GM18498 (cell line): ENCODE results near the gene CLBA1.

Source experiments
- ATAC-seq: cut with Tn5 transposase; IDR thresholded peaks from one replicate; pipeline ENCODE4 v1.9.1; 2021; ENCODE audit warnings: mild to moderate bottlenecking, moderate library complexity; ENCODE audit not compliant: unreplicated experiment

Gene CLBA1

GRCh38 chr14:104968541-104969401 lies 16.8 kb upstream of the CLBA1 start:
- ATAC-seq, result no peak

GRCh38 chr14:104969741-104970230 lies 15.8 kb upstream of the CLBA1 start:
- ATAC-seq, result no peak

DNA sequence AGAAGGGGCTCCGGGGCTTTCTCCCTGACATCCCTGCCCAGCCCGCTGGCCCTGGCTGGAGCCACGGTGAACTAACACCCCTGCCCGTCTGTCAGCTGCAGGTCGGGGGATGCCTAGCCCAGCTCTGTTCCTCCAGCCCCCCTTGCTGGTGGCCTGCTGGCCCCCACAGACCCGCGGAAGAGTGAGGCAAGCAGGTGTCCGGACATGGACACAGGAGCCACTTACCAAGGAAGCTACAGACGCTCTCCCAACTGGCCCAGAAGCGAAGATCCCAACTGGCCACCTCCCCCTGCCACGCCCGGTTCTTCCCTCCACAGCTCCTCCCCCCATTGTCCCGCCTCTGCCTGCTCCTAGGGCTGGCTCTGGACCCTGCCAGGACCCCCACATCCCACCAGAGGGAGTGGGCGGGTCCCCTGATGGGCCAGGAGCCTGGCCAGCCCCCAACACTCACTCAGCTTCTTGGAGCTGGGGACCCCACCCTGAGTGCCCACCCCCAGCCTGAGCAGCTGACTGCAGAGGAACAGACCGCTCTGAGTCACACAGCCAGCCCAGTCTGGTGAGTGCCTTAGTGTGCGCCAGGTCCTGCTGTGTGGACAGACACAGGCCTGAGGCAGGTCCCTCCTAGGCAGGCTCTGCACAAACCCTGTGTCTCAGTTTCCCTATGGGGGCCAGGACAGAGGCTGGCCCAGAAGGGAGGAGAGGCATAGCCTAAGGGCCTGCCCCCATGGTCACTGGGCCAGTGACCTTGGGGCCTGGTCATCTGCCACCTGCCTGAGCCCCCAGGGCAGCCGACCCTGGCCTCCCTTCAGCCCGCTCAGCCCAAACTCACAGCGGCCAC lies 15.1 kb upstream of the CLBA1 start:
- no peak for ATAC-seq

DNA sequence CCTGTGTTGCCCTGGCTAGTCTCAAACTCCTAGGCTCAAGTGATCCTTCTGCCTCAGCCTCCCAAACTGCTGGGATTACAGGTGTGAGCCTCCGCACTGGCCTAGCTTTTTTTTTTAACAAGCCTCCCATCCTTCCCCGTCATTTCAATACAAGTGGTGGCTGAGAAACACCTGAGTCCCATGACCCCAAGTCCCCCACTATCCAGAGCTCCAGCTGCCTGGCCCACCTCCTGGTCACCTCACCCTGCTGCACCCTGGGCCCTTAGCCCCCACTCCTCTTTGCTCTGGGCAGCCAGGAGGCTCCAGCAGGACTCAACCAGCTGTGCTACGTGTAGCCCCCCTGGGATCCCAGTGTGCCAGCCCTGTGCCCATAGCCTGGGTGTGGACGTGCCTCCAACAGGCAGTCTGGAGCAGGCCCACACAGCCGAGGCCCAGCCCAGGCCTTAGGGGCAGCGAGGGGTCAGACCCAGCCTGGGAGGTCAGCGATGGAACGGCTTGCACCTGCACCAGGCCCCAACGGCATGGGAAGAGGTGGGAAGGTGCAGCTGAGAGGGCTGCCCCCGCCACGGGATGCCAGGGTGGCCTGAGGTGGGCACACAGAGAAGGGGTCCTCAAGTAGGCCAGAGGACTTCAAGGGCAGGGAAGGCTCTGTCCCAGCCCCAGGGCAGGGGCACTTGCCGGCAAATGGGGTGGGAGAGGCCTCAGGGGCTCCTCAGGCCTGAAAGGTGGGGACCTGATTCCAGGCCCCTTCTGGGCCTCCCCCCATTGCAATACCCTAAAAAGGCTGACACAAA lies 13.9 kb upstream of the CLBA1 start:
- no peak for ATAC-seq

GRCh38 chr14:104972301-104973134 lies 13.1 kb upstream of the CLBA1 start:
- no peak for ATAC-seq

GRCh38 chr14:104973135-104973384 lies 12.5 kb upstream of the CLBA1 start:
- ATAC-seq, result no peak

DNA sequence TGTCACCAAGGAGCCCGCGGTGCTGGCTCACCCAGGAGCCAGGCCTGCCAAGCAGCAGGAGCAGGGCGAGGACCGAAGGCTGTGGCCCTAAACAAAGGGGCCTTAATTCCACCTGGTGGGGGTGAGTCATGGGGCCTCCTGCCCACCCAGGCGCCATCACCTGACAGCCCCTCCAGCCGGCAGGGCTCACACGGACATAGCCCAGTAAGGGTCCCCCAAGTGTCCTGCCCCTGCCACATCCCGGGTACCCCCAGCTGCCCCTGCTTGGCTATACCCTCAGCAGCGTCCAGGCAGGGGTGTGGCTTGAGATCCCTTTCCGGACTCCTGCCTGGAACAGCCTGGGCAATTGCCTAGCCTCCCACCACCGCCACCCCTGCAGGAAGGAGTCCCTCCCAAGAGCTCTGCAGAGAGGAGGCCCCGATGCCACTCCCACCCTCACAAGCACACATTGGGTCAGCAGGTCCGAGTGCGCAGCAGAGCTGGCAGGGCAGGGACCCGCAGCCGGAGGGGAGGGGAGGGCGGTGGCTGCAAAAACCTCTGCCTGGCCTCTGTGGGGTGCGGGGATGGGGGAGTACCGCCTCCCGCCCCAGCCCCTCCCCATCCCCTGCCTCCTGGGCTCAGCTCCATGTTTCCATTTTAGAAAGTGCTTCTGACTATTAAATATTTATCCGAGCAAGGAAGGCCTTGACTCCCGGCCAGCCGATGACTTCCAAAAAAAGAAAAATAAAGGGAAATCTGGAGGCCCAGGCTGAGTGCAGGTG lies 12.0 kb upstream of the CLBA1 start:
- ATAC-seq, result no peak

- no peak for ATAC-seq
Measured at GRCh38 chr14:104974146-104974541, 11.4 kb upstream of the CLBA1 start.

DNA sequence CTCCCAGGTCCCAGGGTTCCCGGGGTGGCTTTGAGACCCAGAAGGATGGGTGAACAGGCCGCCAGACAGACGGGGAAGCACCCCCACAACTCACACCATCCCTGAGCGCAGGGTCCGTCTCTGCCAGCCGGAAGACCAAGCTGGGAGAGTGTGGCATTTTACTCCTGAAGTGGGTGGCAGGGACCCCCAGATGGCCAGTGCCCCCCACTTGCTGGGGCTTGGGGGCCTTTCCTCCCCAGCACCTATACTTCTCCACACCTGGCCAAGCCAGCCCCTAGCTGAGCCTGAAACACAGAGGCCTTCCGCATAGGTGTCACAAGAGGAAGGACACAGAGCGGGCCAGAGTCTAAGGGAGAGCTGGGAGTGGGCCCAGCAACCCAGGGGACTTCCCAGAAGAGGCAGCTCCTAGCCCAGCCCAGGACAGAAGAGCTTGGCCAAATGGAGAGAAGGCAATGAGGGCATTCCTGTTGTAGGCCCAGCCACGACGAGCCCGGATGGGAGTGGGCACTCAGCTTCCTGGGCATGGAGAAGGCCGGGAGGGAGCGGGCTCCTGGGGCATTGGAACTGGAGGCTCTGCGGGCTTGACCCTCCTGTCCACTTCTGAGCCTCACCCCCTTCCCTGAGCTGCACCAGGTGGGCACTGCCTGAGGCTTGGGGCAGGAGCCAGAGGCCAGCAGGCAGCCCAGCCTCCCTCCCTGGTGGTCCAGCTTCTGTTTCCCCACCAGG lies 10.8 kb upstream of the CLBA1 start:
- no peak for ATAC-seq

- no peak for ATAC-seq
Measured at GRCh38 chr14:104975481-104976197, 9.9 kb upstream of the CLBA1 start.

DNA sequence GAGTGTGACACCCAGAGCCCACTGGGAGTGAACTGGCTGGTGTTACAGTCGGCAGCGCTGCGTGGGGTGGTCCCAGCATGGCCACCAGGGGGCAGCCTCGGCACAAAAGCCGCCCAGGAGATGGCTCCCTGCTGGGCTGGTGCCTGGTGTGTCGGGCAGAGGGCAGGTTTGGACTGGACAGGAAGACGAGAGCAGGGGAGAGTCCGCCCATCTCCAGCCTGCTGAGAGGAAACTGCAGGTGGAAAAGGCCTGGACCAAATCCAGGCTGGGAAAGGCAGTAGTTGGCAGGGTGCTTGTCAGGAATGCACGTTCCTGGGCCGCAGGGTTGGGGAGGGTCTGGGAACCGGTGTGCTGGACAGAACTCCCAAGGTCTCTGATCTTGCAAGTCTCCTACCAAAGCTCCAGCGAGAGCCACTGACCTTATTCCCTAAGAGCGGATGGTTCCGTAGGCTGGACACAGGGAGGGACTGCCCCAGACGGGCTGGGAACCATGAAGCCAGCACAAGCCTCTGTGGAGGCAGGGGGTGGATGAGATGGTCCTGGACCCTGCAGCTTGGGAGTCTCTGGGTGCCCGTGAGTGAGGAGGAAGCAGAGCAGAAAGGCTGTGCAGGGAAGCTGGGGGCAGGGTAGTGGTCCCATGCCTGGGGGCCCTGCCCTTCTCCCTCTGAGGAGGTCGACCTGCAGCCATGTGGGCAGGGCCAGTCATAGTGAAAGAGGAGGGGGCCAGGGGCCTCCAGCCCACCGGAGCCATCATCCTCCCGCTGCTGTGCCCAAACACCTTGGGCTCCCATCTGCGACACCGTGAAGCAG lies 9.2 kb upstream of the CLBA1 start:
- no peak for ATAC-seq

DNA sequence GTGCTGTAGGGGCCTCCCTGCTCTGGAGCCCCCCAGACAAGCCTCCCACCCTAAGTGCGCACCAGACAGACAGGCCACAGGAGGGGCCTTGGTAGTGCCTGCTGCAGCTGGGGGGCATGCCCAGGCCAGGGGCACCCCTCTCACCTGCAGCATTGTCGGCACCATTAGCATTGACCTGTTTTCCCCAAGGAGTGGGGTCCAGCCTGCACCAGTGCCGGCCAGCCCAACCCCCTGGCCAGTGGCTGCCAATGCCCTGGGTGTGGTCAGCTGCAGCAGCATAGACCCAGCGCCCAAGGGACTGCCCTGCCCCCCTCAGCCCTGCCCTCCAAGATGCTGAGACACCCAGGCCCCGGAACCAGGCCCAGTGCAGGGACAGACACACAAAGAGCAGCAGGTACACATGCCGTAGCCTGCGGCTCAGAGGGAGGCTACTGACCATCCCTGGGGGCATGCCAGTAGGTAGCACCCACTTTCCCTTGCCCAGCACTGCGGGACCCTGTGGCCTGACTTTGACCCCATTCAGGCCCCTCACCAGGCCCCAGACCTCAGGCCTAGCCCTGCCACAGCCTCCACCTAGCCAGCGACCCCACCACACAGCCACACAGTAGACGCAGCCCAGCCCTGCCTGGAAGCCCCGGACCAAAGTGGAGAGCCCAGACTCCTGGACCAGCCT lies 8.4 kb upstream of the CLBA1 start:
- ATAC-seq, result no peak

- ATAC-seq, result no peak
Measured at GRCh38 chr14:104977681-104978653, 7.6 kb upstream of the CLBA1 start, which contains the start of gene AHNAK2. Gene AHNAK2, minus strand, starts transcription at chr14:104978374. Its CDS starts 137 bp downstream, at chr14:104978237.

GRCh38 chr14:104978746-104979691 lies 6.6 kb upstream of the CLBA1 start:
- ATAC-seq, result no peak
